A549 (cell line): ENCODE measurements around the gene SOX18. TPM values are rescaled to one million over a fixed set of nuclear protein-coding genes. Genes with fewer than 3 reads are reported as not detected.

Source experiments
- ATAC-seq, 2 experiments: fragments of 200-7000 bp in 1 of 2; fragments of >200 bp in 1 of 2; cut with Nextera tagmentation in 1 of 2; cut with Tn5 transposase in 1 of 2; 3 replicates each; pipeline versions ENCODE4 v1.8.0 to v1.9.1; 2018 to 2020; ENCODE audit warnings: mild to moderate bottlenecking in 1 of 2, moderate library complexity in 1 of 2
- CTCF ChIA-PET: fragments of 300-600 bp; sonication (Branson Sonifier 250); formaldehyde crosslinking; extraction: SDS; loops from one replicate; lab custom pipeline; 2021; ENCODE audit warnings: antibody characterized with exemption, inconsistent platforms; lab: Yijun Ruan, JAX
- POLR2A ChIA-PET: fragments of 350-600 bp; formaldehyde crosslinking; extraction: SDS; loops from one replicate; lab custom pipeline; 2021; ENCODE audit warnings: antibody characterized with exemption, inconsistent platforms; lab: Yijun Ruan, JAX
- DNase-seq, 2 experiments: peaks; one replicate each; pipeline versions ENCODE4 v3.0.0 to v3.0.0-alpha.2; 2011 to 2016; ENCODE audit warnings: low read depth in 1 of 2, low spot score in 1 of 2
- FAIRE-seq: peaks from 2 replicates; lab custom pipeline; 2011; peaks lifted over from hg19 to GRCh38; lab: Jason Lieb, UNC
- H3K27ac ChIP-seq, 2 experiments: fragments of >200 bp; sonication (Bioruptor Twin); formaldehyde crosslinking; 3 replicates each; pipeline ENCODE4 v1.5.1; 2016 to 2017
- H3K4me1 ChIP-seq: fragments of >200 bp; sonication (Bioruptor Twin); formaldehyde crosslinking; 3 replicates; pipeline ENCODE4 v1.6.1; 2016
- H3K4me2 ChIP-seq: fragments of >200 bp; sonication (Bioruptor Twin); formaldehyde crosslinking; 3 replicates; pipeline ENCODE4 v1.6.1; 2016
- H3K4me3 ChIP-seq: fragments of >200 bp; sonication (Bioruptor Twin); formaldehyde crosslinking; 3 replicates; pipeline ENCODE4 v1.5.1; 2016
- H3K9me3 ChIP-seq: fragments of >200 bp; sonication (Bioruptor Twin); formaldehyde crosslinking; 3 replicates; pipeline ENCODE4 v1.6.1; 2016
- EHF ChIP-seq: fragments of 250-450 bp; sonication (Bioruptor Pico); IDR thresholded peaks from 2 replicates; pipeline ENCODE4 v1.5.0; 2020; ENCODE audit warnings: mild to moderate bottlenecking
- ESRRA ChIP-seq: fragments of 150-350 bp; IDR thresholded peaks from 2 replicates; pipeline ENCODE4 v1.6.1; 2014; ENCODE audit warnings: mild to moderate bottlenecking, low read length, borderline replicate concordance
- FOSB ChIP-seq: fragments of 250-450 bp; sonication (Bioruptor Pico); IDR thresholded peaks from 2 replicates; pipeline ENCODE4 v1.5.0; 2020; ENCODE audit warnings: mild to moderate bottlenecking, moderate library complexity
- FOXS1 ChIP-seq: fragments of 250-450 bp; sonication (Bioruptor Pico); IDR thresholded peaks from 2 replicates; pipeline ENCODE4 v1.5.0; 2020; ENCODE audit warnings: mild to moderate bottlenecking, moderate library complexity
- GATA3 ChIP-seq: IDR thresholded peaks from 2 replicates; pipeline ENCODE4 v1.6.1; 2012; ENCODE audit warnings: borderline replicate concordance
- KDM1A ChIP-seq: fragments of 200-600 bp; sonication (generic); IDR thresholded peaks from 2 replicates; pipeline ENCODE4 v1.6.1; 2016; ENCODE audit warnings: low read depth, mild to moderate bottlenecking
- MAX ChIP-seq: IDR thresholded peaks from 2 replicates; pipeline ENCODE4 v1.6.1; 2012
- MAZ ChIP-seq: fragments of 150-350 bp; IDR thresholded peaks from 2 replicates; pipeline ENCODE4 v1.6.1; 2014; ENCODE audit warnings: antibody characterized with exemption, low read depth, low read length, borderline replicate concordance
- MYC ChIP-seq: IDR thresholded peaks from 2 replicates; pipeline ENCODE4 v1.6.1; 2012; ENCODE audit warnings: mild to moderate bottlenecking, inconsistent platforms, low read length, improper control_type of control experiment, borderline replicate concordance
- NR3C1 ChIP-seq: fragments of >200 bp; sonication (Bioruptor Twin); formaldehyde crosslinking; IDR thresholded peaks from 3 replicates; pipeline ENCODE4 v1.6.1; 2017
- POLR2A ChIP-seq: IDR thresholded peaks from 2 replicates; pipeline ENCODE4 v1.6.1; 2012; ENCODE audit warnings: mild to moderate bottlenecking, low read length
- RAD21 ChIP-seq, 2 experiments: fragments of >200 bp in 1 of 2; sonication (Bioruptor Twin) in 1 of 2; formaldehyde crosslinking in 1 of 2; IDR thresholded peaks in 1 of 2; conservative IDR thresholded peaks in 1 of 2; 2 replicates in 1 of 2; 3 replicates in 1 of 2; pipeline ENCODE4 v1.6.1; 2012 to 2018; ENCODE audit warnings: inconsistent platforms in 1 of 2
- REST ChIP-seq: fragments of 200-600 bp; sonication (generic); IDR thresholded peaks from 2 replicates; pipeline ENCODE4 v1.6.1; 2016; ENCODE audit warnings: antibody characterized with exemption, mild to moderate bottlenecking, moderate library complexity
- ZFP36 ChIP-seq: fragments of 450-650 bp; IDR thresholded peaks from 2 replicates; pipeline ENCODE4 v1.6.1; 2014; ENCODE audit warnings: borderline replicate concordance; ENCODE audit not compliant: partially characterized antibody
- ZNF302 ChIP-seq: fragments of 250-450 bp; sonication (Bioruptor Pico); IDR thresholded peaks from 2 replicates; pipeline ENCODE4 v1.9.0; 2021; ENCODE audit warnings: inconsistent platforms, mild to moderate bottlenecking, moderate library complexity
- WGBS: methylation state at CpG from one replicate; pipeline ENCODE4 v1.1.6; 2017; ENCODE audit errors: missing lambda C conversion rate; 5-methylcytosine and 5-hydroxymethylcytosine counted together
- polyA plus RNA-seq, 4 experiments: library from polyadenylated mRNA; depleted of rRNA in 3 of 4; stranded (reverse); fragments of >200 nt; fragmentation: RNase III in 1 of 4; extraction: RNeasy Plus Mini Kit Qiagen cat#74134 plus additional on column Dnase treatment in 1 of 4; gene quantifications; 2 replicates in 3 of 4; 3 replicates in 1 of 4; pipeline ENCODE4 v1.2.3, GENCODE V29; 2011 to 2017
- small RNA-seq, 6 experiments: library from RNA; depleted of rRNA; stranded (forward); fragments of <200 nt; gene quantifications; one replicate each; pipeline ENCODE3, GENCODE V24; 2012

The SOX18 gene
- polyA plus RNA-seq, 2 of the 4 experiments (the other 2 are of a cell fraction): 0.19 to 1.4 TPM

- FAIRE-seq (no peak), DNase-seq (no peak), ATAC-seq (no peak)
- WGBS: 90% methylated on average over 7 of the region's 7 CpGs
- no peak overlapping the region for H3K4me3 ChIP-seq
- ChIA-PET CTCF (interaction anchor here (0.7 to 2.5 kb wide), 8 partner anchors 11 to 116 kb away, joined by 3 to 10 read pairs (median 4); partner anchors contain the start of gene PRPF6), POLR2A (no interaction called here)
- TF ChIP-seq NR3C1 (no peak), ZNF302 (CRISPR knock-in tag) (no peak), REST (no peak), EHF (CRISPR knock-in tag) (no peak), FOSB (no peak)
- H3K4me1 ChIP-seq: no peaks in the 10 kb centered on the region
- no peak overlapping the region for H3K4me2 ChIP-seq
- 0 out of 3 replicates have a peak, but pooled peaks cover 6% of the 10 kb centered on the region for H3K9me3 ChIP-seq
- H3K27ac ChIP-seq: no peak overlapping the region
Measured at GRCh38 chr20:64003960-64004725, 45.3 kb downstream of the SOX18 start.

GRCh38 chr20:64001607-64002011, 47.8 kb downstream of the SOX18 start:
- 94% methylated on average over 11 of the region's 11 CpGs for WGBS
- ChIA-PET CTCF (interaction anchor here (1.1 to 2.6 kb wide), 3 partner anchors 21 to 56 kb away, joined by 3 to 14 read pairs (median 10); partner anchors contain the start of gene PRPF6), POLR2A (interaction anchor here (0.6 to 1.5 kb wide), 2 partner anchors 17 to 21 kb away, joined by 3 to 4 read pairs; partner anchors contain the start of gene PRPF6)
- Histone ChIP-seq H3K4me3 (no peak overlapping the region), H3K27ac (no peak overlapping the region), H3K9me3 (no peaks in the 10 kb centered on the region), H3K4me2 (no peak overlapping the region), H3K4me1 (no peaks in the 10 kb centered on the region)
- no peak for FAIRE-seq
- no peak for TF ChIP-seq MAX
- TF ChIP-seq MYC: no peak
- no peak for TF ChIP-seq POLR2A
- no peak for TF ChIP-seq FOXS1 (CRISPR knock-in tag)
- no peak for DNase-seq
- ATAC-seq: no peak

- ATAC-seq (peak in 1 of 2 experiments; percentile 25; a peak in 1 of 6 replicates), DNase-seq (no peak), FAIRE-seq (no peak)
- TF ChIP-seq POLR2A (no peak), RAD21 (conservative IDR thresholded peaks at IDR 0.05 in 1 of 2, IDR thresholded peaks at IDR 0.05 in 1 of 2) (no peak), MAX (no peak), KDM1A (no peak), MAZ (no peak), FOSB (no peak), GATA3 (no peak), ESRRA (no peak), MYC (no peak), ZFP36 (no peak)
- Histone ChIP-seq H3K27ac (no peak overlapping the region), H3K4me3 (no peak overlapping the region), H3K4me1 (no peaks in the 10 kb centered on the region), H3K9me3 (no peaks in the 10 kb centered on the region), H3K4me2 (no peak overlapping the region)
- ChIA-PET CTCF (interaction anchor here (1.0 to 2.6 kb wide), 4 partner anchors 14 to 57 kb away, joined by 3 to 14 read pairs (median 4); partner anchors contain the start of gene PRPF6), POLR2A (interaction anchor here (1.5 kb wide), 1 partner anchor 20 kb away, joined by 4 read pairs; the partner anchor contains the start of gene PRPF6)
- 95% methylated on average over 12 of the region's 12 CpGs for WGBS
Measured at GRCh38 chr20:64000906-64001305, 48.5 kb downstream of the SOX18 start.

Small RNA genes within 50 kb of the gene (small RNA-seq; reads per million reads assigned to genes)
- gene AL355803.1 (0 reads per million in 6 experiments), gene MIR6813 (0 to 2.1 (median 1.9) reads per million in 6 experiments)

Other genes starting within 250 kb of the SOX18 start
- gene ZBTB46, start 218.4 kb downstream of the SOX18 start, polyA plus RNA-seq (2011; rRNA removed): 0.17 and 0.26 TPM in 2 replicates
- 0.32 to 0.43 TPM (median 0.42 TPM) in 3 replicates for gene ZBTB46, start 218.4 kb downstream of the SOX18 start, polyA plus RNA-seq (2017; fragmentation: RNase III; extraction: RNeasy Plus Mini Kit Qiagen cat#74134 plus additional on column Dnase treatment)
- not detected in 2 replicates for gene ABHD16B, start 188.1 kb downstream of the SOX18 start, polyA plus RNA-seq (2011; rRNA removed)
- not detected in 3 replicates for gene ABHD16B, start 188.1 kb downstream of the SOX18 start, polyA plus RNA-seq (2017; fragmentation: RNase III; extraction: RNeasy Plus Mini Kit Qiagen cat#74134 plus additional on column Dnase treatment)
- 86.3 and 93.9 TPM in 2 replicates for gene TPD52L2, start 184.4 kb downstream of the SOX18 start, polyA plus RNA-seq (2011; rRNA removed)
- gene TPD52L2, start 184.4 kb downstream of the SOX18 start, polyA plus RNA-seq (2017; fragmentation: RNase III; extraction: RNeasy Plus Mini Kit Qiagen cat#74134 plus additional on column Dnase treatment): 94.1 to 102 TPM (median 99.0 TPM) in 3 replicates
- gene DNAJC5, start 154.5 kb downstream of the SOX18 start, polyA plus RNA-seq (2011; rRNA removed): 20.3 and 20.4 TPM in 2 replicates
- 21.7 to 23.2 TPM (median 23.2 TPM) in 3 replicates for gene DNAJC5, start 154.5 kb downstream of the SOX18 start, polyA plus RNA-seq (2017; fragmentation: RNase III; extraction: RNeasy Plus Mini Kit Qiagen cat#74134 plus additional on column Dnase treatment)
- gene UCKL1, start 93.2 kb downstream of the SOX18 start, polyA plus RNA-seq (2011; rRNA removed): 19.1 and 21.6 TPM in 2 replicates
- 30.4 to 32.5 TPM (median 31.8 TPM) in 3 replicates for gene UCKL1, start 93.2 kb downstream of the SOX18 start, polyA plus RNA-seq (2017; fragmentation: RNase III; extraction: RNeasy Plus Mini Kit Qiagen cat#74134 plus additional on column Dnase treatment)
- 2.1 and 3.2 TPM in 2 replicates for gene ZNF512B, start 79.7 kb downstream of the SOX18 start, polyA plus RNA-seq (2011; rRNA removed)
- 14.4 to 17.6 TPM (median 16.8 TPM) in 3 replicates for gene ZNF512B, start 79.7 kb downstream of the SOX18 start, polyA plus RNA-seq (2017; fragmentation: RNase III; extraction: RNeasy Plus Mini Kit Qiagen cat#74134 plus additional on column Dnase treatment)
- not detected in 2 replicates for gene SAMD10, start 70.0 kb downstream of the SOX18 start, polyA plus RNA-seq (2011; rRNA removed)
- not detected in 3 replicates for gene SAMD10, start 70.0 kb downstream of the SOX18 start, polyA plus RNA-seq (2017; fragmentation: RNase III; extraction: RNeasy Plus Mini Kit Qiagen cat#74134 plus additional on column Dnase treatment)
- 42.8 and 47.5 TPM in 2 replicates for gene PRPF6, start 68.5 kb downstream of the SOX18 start, polyA plus RNA-seq (2011; rRNA removed)
- 47.2 to 48.9 TPM (median 48.7 TPM) in 3 replicates for gene PRPF6, start 68.5 kb downstream of the SOX18 start, polyA plus RNA-seq (2017; fragmentation: RNase III; extraction: RNeasy Plus Mini Kit Qiagen cat#74134 plus additional on column Dnase treatment)
- 0.13 and 0.21 TPM in 2 replicates for gene C20orf204, start 13.5 kb downstream of the SOX18 start, polyA plus RNA-seq (2011; rRNA removed)
- 0.49 to 0.69 TPM (median 0.59 TPM) in 3 replicates for gene C20orf204, start 13.5 kb downstream of the SOX18 start, polyA plus RNA-seq (2017; fragmentation: RNase III; extraction: RNeasy Plus Mini Kit Qiagen cat#74134 plus additional on column Dnase treatment)
- gene TCEA2, start 13.6 kb upstream of the SOX18 start, polyA plus RNA-seq (2011; rRNA removed): 11.2 and 13.3 TPM in 2 replicates
- 23.3 to 34.7 TPM (median 29.8 TPM) in 3 replicates for gene TCEA2, start 13.6 kb upstream of the SOX18 start, polyA plus RNA-seq (2017; fragmentation: RNase III; extraction: RNeasy Plus Mini Kit Qiagen cat#74134 plus additional on column Dnase treatment)
- 12.3 and 13.8 TPM in 2 replicates for gene RGS19, start 29.9 kb upstream of the SOX18 start, polyA plus RNA-seq (2011; rRNA removed)
- gene RGS19, start 29.9 kb upstream of the SOX18 start, polyA plus RNA-seq (2017; fragmentation: RNase III; extraction: RNeasy Plus Mini Kit Qiagen cat#74134 plus additional on column Dnase treatment): 16.1 to 18.8 TPM (median 16.5 TPM) in 3 replicates
- 0.54 and 0.98 TPM in 2 replicates for gene OPRL1, start 30.4 kb upstream of the SOX18 start, polyA plus RNA-seq (2011; rRNA removed)
- gene OPRL1, start 30.4 kb upstream of the SOX18 start, polyA plus RNA-seq (2017; fragmentation: RNase III; extraction: RNeasy Plus Mini Kit Qiagen cat#74134 plus additional on column Dnase treatment): 0.83 to 1.5 TPM (median 1.2 TPM) in 3 replicates
- gene LKAAEAR1, start 34.8 kb upstream of the SOX18 start, polyA plus RNA-seq (2011; rRNA removed): 0.14 TPM in 1 of 2 replicates, not detected in the other
- 0.49 to 0.60 TPM (median 0.56 TPM) in 3 replicates for gene LKAAEAR1, start 34.8 kb upstream of the SOX18 start, polyA plus RNA-seq (2017; fragmentation: RNase III; extraction: RNeasy Plus Mini Kit Qiagen cat#74134 plus additional on column Dnase treatment)
- not detected in 2 replicates for gene NPBWR2, start 57.9 kb upstream of the SOX18 start, polyA plus RNA-seq (2011; rRNA removed)
- not detected in 3 replicates for gene NPBWR2, start 57.9 kb upstream of the SOX18 start, polyA plus RNA-seq (2017; fragmentation: RNase III; extraction: RNeasy Plus Mini Kit Qiagen cat#74134 plus additional on column Dnase treatment)
- gene MYT1, start 114.8 kb upstream of the SOX18 start, polyA plus RNA-seq (2011; rRNA removed): 0.22 and 0.29 TPM in 2 replicates
- gene MYT1, start 114.8 kb upstream of the SOX18 start, polyA plus RNA-seq (2017; fragmentation: RNase III; extraction: RNeasy Plus Mini Kit Qiagen cat#74134 plus additional on column Dnase treatment): 0.21 to 0.26 TPM (median 0.26 TPM) in 3 replicates
- gene PCMTD2, start 206.1 kb upstream of the SOX18 start, polyA plus RNA-seq (2011; rRNA removed): 36.1 and 41.8 TPM in 2 replicates
- 16.5 to 21.5 TPM (median 19.9 TPM) in 3 replicates for gene PCMTD2, start 206.1 kb upstream of the SOX18 start, polyA plus RNA-seq (2017; fragmentation: RNase III; extraction: RNeasy Plus Mini Kit Qiagen cat#74134 plus additional on column Dnase treatment)